RWPE2 (cell line): Measurements from ENCODE around the gene WIF1.

Experiments used
- ATAC-seq: fragments of 200-7000 bp; cut with Tn5 transposase; 3 replicates; pipeline ENCODE4 v1.9.1; 2021; ENCODE audit warnings: low read depth
- DNase-seq: peaks from one replicate; pipeline ENCODE4 v3.0.0-alpha.2; 2020; ENCODE audit warnings: low spot score
- H3K27ac ChIP-seq: fragments of 450-650 bp; 2 replicates; pipeline ENCODE4 v1.5.1; 2017; ENCODE audit warnings: mild to moderate bottlenecking; ENCODE audit not compliant: poor library complexity, severe bottlenecking
- H3K27me3 ChIP-seq: fragments of 250-450 bp; sonication (Bioruptor Pico); 2 replicates; pipeline ENCODE4 v1.5.1; 2021; ENCODE audit warnings: mild to moderate bottlenecking, moderate library complexity; ENCODE audit not compliant: insufficient read depth, poor library complexity, severe bottlenecking
- H3K36me3 ChIP-seq: fragments of 250-450 bp; sonication (Bioruptor Pico); 2 replicates; pipeline ENCODE4 v1.5.1; 2020; ENCODE audit warnings: low read depth, mild to moderate bottlenecking, moderate library complexity
- H3K4me1 ChIP-seq: fragments of 250-450 bp; sonication (Bioruptor Pico); 2 replicates; pipeline ENCODE4 v1.5.1; 2021; ENCODE audit warnings: mild to moderate bottlenecking, moderate library complexity; ENCODE audit not compliant: insufficient read depth, poor library complexity, severe bottlenecking
- H3K4me3 ChIP-seq: fragments of 250-450 bp; sonication (Bioruptor Pico); 2 replicates; pipeline ENCODE4 v1.5.1; 2021; ENCODE audit warnings: mild to moderate bottlenecking, moderate library complexity; ENCODE audit not compliant: severe bottlenecking
- H3K9me3 ChIP-seq: fragments of 250-450 bp; sonication (Bioruptor Pico); 2 replicates; pipeline ENCODE4 v1.5.1; 2021; ENCODE audit warnings: mild to moderate bottlenecking, moderate library complexity; ENCODE audit not compliant: severe bottlenecking
- TF ChIP-seq, protein P1 (sequence below): fragments of 450-650 bp; IDR thresholded peaks from one replicate; pipeline ENCODE4 v1.5.1; 2017; ENCODE audit warnings: mild to moderate bottlenecking, moderate library complexity; ENCODE audit not compliant: poor library complexity, severe bottlenecking

WIF1 gene

DNA sequence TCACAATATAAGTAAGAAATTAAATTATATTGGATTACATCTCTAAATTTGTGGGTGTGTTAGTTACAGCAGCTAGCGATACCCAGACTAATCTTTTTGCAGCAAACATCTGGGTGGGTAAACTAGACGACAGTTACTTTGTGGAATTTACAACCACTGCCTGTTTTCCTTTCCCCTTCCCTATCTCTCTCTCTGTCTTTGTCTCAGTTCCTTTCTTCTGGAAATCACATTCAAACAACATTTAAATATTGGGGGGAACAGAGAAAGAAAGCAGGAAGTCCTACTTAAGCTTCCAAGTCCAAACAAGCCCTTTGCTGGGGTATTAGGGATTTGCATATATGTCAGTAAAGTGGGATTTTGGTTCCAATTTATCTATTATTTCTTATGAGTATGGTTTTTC is 97.6 kb downstream of the WIF1 start:
- ATAC-seq (no peak), DNase-seq (no peak)
- TF ChIP-seq, protein P1, sequence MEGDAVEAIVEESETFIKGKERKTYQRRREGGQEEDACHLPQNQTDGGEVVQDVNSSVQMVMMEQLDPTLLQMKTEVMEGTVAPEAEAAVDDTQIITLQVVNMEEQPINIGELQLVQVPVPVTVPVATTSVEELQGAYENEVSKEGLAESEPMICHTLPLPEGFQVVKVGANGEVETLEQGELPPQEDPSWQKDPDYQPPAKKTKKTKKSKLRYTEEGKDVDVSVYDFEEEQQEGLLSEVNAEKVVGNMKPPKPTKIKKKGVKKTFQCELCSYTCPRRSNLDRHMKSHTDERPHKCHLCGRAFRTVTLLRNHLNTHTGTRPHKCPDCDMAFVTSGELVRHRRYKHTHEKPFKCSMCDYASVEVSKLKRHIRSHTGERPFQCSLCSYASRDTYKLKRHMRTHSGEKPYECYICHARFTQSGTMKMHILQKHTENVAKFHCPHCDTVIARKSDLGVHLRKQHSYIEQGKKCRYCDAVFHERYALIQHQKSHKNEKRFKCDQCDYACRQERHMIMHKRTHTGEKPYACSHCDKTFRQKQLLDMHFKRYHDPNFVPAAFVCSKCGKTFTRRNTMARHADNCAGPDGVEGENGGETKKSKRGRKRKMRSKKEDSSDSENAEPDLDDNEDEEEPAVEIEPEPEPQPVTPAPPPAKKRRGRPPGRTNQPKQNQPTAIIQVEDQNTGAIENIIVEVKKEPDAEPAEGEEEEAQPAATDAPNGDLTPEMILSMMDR = no peak
- Histone ChIP-seq H3K4me1 (peaks cover 4% of the 10 kb centered on the region), H3K27me3 (no peaks in the 10 kb centered on the region), H3K9me3 (no peaks in the 10 kb centered on the region), H3K36me3 (no peaks in the 10 kb centered on the region), H3K4me3 (no peak overlapping the region), H3K27ac (no peak overlapping the region)

DNA sequence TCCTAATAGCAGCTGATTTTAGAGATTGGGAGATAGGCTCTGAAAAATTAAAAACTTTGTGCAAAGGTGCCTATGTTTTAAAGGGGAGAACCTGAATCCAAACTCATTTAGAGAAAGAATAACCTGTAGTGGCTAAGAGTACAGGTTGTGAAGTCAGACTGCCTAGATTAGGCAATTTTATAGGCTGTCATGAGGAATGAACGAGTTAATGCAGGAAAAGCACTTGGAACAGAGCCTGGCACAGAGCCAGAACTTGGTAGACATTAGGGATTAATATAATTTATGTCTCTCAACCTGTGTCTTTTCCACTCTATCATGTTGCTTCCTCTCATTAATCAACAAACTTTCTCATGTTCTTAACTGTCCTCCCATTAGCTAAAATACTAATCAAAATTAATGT is 98.1 kb downstream of the WIF1 start:
- Histone ChIP-seq H3K27me3 (no peaks in the 10 kb centered on the region), H3K4me3 (no peak overlapping the region), H3K36me3 (no peaks in the 10 kb centered on the region), H3K4me1 (peaks cover 4% of the 10 kb centered on the region), H3K27ac (no peak overlapping the region), H3K9me3 (no peaks in the 10 kb centered on the region)
- TF ChIP-seq, protein P1 = no peak
- ATAC-seq = 0 out of 3 replicates have a peak, but pooled peaks have one; percentile 29
- DNase-seq = no peak

DNA sequence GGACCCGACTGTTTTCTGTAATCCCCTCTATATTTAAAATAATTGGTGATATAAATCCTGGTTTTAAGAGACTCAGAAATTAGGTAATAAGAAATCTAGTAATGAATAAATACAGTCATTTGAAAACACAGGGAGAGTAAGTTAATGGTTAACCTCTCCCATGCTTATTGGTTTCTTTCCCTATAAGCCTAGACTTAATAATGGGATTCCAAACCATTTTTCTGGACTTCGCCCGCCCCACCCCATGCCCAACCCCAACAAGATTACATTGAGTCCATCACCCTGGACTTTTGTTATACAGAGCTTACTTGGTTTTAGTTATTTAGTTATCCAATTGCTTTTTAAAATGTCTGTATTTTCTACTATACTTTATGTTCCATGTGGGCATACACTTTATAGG is 98.7 kb downstream of the WIF1 start:
- ATAC-seq = no peak
- H3K9me3 ChIP-seq = no peaks in the 10 kb centered on the region
- DNase-seq = no peak
- H3K4me1 ChIP-seq = peaks cover 9% of the 10 kb centered on the region
- no peak overlapping the region for H3K4me3 ChIP-seq
- TF ChIP-seq, protein P1 = no peak
- H3K27me3 ChIP-seq = no peaks in the 10 kb centered on the region
- no peaks in the 10 kb centered on the region for H3K36me3 ChIP-seq
- H3K27ac ChIP-seq = no peak overlapping the region

DNA sequence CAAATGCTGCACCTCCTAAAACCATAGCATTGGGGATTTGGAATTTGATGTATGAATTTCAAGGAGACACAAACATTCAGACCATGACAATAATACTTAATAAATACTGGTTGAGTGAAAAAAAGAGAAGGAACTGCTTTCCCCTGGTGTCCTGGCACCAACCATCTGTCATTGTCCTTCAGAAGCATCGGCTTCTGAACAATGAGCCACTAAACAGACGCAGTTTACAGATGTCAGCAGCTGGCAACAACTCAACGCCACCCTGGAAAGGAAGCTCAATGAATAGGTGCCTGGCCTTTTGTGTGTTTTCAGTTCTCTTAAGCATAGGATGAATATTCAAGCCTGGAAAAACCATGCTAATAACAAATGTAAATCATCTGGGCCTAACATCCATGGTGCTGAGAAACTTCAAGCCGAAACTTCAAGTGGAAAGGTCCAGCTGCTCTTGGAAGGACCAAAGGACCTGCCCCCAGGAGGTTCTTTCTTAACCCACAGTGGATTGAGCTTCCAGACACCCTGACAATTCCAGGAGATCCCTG is 101.3 kb downstream of the WIF1 start:
- no peak for DNase-seq

More for the DNA sequence above, 101.3 kb downstream of the WIF1 start:
- Histone ChIP-seq H3K9me3 (no peaks in the 10 kb centered on the region), H3K4me3 (no peak overlapping the region), H3K27ac (no peak overlapping the region), H3K27me3 (no peaks in the 10 kb centered on the region), H3K4me1 (peaks cover 24% of the 10 kb centered on the region), H3K36me3 (no peaks in the 10 kb centered on the region)
- TF ChIP-seq, protein P1 = no peak
- no peak for ATAC-seq
